Sigmoid colon (tissue), 4 donors: ENCODE data around the gene ZNF692.

Experiments used
- EP300 ChIP-seq, 4 donors: sonication (generic); formaldehyde crosslinking; IDR thresholded peaks; one replicate each; pipeline ENCODE4 v1.6.1; 2017; ENCODE audit warnings: antibody characterized with exemption in 4 of 4
- POLR2A ChIP-seq, 2 donors: fragments of 450-650 bp; IDR thresholded peaks; one replicate each; pipeline ENCODE4 v1.6.1; 2016; ENCODE audit warnings: antibody characterized with exemption in 2 of 2, mild to moderate bottlenecking in 2 of 2, moderate library complexity in 2 of 2
- POLR2AphosphoS5 ChIP-seq, 4 donors: sonication (generic); formaldehyde crosslinking; IDR thresholded peaks; one replicate each; pipeline ENCODE4 v1.6.1; 2017; ENCODE audit warnings: antibody characterized with exemption in 4 of 4
- TF ChIP-seq, protein P1 (sequence below), 4 experiments: fragments of 450-650 bp in 3 of 4; fragments of 200-600 bp in 1 of 4; IDR thresholded peaks; one replicate each; pipeline ENCODE4 v1.5.1; 2016 to 2019; ENCODE audit warnings: antibody characterized with exemption in 4 of 4, mild to moderate bottlenecking in 3 of 4, moderate library complexity in 2 of 4

DNA sequence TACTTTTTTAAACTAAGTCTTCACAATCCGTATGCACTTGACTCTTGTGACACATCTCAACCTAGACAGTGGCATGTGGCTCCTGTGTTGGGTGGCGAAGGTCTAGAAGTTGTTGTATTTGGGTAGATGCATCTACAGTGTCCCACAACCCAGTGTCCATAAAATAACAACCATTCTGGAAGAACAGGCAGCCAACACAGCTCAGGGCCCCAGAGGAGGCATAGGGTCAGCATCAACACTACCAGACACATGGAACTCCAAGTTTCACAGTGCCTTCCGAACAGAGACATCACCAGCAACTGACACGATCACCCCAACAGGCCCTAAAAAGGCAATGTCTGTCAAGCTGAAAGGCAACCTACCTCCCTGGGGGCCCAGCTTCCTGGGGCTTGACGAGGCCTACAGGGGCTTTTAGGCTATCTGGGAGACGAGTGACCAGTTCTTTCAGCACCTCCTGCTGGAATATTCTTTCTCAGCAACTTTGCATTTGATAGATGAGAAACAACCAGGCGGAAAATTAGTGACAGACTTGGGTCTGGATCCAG lies 38.8 kb downstream of the ZNF692 start:
- TF ChIP-seq POLR2A (IDR thresholded peaks at IDR 0.05) = no peak
- TF ChIP-seq, protein P1, sequence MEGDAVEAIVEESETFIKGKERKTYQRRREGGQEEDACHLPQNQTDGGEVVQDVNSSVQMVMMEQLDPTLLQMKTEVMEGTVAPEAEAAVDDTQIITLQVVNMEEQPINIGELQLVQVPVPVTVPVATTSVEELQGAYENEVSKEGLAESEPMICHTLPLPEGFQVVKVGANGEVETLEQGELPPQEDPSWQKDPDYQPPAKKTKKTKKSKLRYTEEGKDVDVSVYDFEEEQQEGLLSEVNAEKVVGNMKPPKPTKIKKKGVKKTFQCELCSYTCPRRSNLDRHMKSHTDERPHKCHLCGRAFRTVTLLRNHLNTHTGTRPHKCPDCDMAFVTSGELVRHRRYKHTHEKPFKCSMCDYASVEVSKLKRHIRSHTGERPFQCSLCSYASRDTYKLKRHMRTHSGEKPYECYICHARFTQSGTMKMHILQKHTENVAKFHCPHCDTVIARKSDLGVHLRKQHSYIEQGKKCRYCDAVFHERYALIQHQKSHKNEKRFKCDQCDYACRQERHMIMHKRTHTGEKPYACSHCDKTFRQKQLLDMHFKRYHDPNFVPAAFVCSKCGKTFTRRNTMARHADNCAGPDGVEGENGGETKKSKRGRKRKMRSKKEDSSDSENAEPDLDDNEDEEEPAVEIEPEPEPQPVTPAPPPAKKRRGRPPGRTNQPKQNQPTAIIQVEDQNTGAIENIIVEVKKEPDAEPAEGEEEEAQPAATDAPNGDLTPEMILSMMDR (IDR thresholded peaks at IDR 0.05) = no peak
- no peak for TF ChIP-seq EP300 (IDR thresholded peaks at IDR 0.05)
- no peak for TF ChIP-seq POLR2AphosphoS5 (IDR thresholded peaks at IDR 0.05)
